Endodermal cell (in vitro differentiated cells): Measurements from ENCODE around the gene CASK. TPM values are rescaled to one million over a fixed set of nuclear protein-coding genes. Genes with fewer than 3 reads are reported as not detected.
"Not testable (repeated sequence)": the region's sequence is repeated elsewhere in the genome, so short reads cannot be mapped to it uniquely, and the experiment has no call there.

Experiments
- DNase-seq: peaks from one replicate; pipeline ENCODE4 v3.0.0-alpha.2; 2017
- H3K27ac ChIP-seq: 2 replicates; pipeline ENCODE4 v1.5.1; 2013; ENCODE audit warnings: mild to moderate bottlenecking, low read depth, low read length, moderate library complexity
- H3K27me3 ChIP-seq: 2 replicates; pipeline ENCODE4 v1.6.1; 2013; ENCODE audit warnings: mild to moderate bottlenecking, low read length, moderate library complexity; ENCODE audit not compliant: insufficient read depth, control insufficient read depth, poor library complexity, severe bottlenecking
- H3K36me3 ChIP-seq: 2 replicates; pipeline ENCODE4 v1.7.0; 2013; ENCODE audit warnings: mild to moderate bottlenecking, low read length, moderate library complexity; ENCODE audit not compliant: control insufficient read depth, insufficient read depth
- H3K4me1 ChIP-seq: one replicate; pipeline ENCODE4 v1.7.0; 2013; ENCODE audit warnings: low read length; ENCODE audit not compliant: control insufficient read depth, insufficient read depth
- H3K4me3 ChIP-seq: 2 replicates; pipeline ENCODE4 v1.5.1; 2013; ENCODE audit warnings: mild to moderate bottlenecking, low read length, moderate library complexity
- H3K9ac ChIP-seq: 2 replicates; pipeline ENCODE4 v1.6.1; 2013; ENCODE audit warnings: mild to moderate bottlenecking, low read length, moderate library complexity; ENCODE audit not compliant: poor library complexity, severe bottlenecking; ENCODE audit errors: extremely low read depth
- H3K9me3 ChIP-seq: 2 replicates; pipeline ENCODE4 v1.6.1; 2013; ENCODE audit warnings: mild to moderate bottlenecking, low read length, moderate library complexity; ENCODE audit not compliant: control insufficient read depth
- H3K27ac Mint-ChIP-seq: 2 replicates; pipeline ENCODE4 v1.8.0; 2020; ENCODE audit warnings: mixed read lengths
- H3K27me3 Mint-ChIP-seq: 2 replicates; pipeline ENCODE4 v1.8.0; 2021; ENCODE audit warnings: mild to moderate bottlenecking, mixed read lengths; ENCODE audit not compliant: insufficient read depth
- H3K36me3 Mint-ChIP-seq: 2 replicates; pipeline ENCODE4 v1.8.0; 2020; ENCODE audit warnings: low read depth, mixed read lengths
- H3K4me1 Mint-ChIP-seq: 2 replicates; pipeline ENCODE4 v1.8.0; 2020; ENCODE audit warnings: mixed read lengths
- H3K4me3 Mint-ChIP-seq: 2 replicates; pipeline ENCODE4 v1.8.0; 2020; ENCODE audit warnings: mild to moderate bottlenecking, moderate library complexity, mixed read lengths
- H3K9me3 Mint-ChIP-seq: 2 replicates; pipeline ENCODE4 v1.8.0; 2020; ENCODE audit warnings: mild to moderate bottlenecking, mixed read lengths
- CTCF ChIP-seq: fragments of 200-600 bp; sonication (generic); conservative IDR thresholded peaks from 2 replicates; pipeline ENCODE4 v1.5.0; 2021; ENCODE audit warnings: antibody characterized with exemption, mild to moderate bottlenecking
- WGBS, 2 experiments: methylation state at CpG; one replicate each; pipeline versions ENCODE4 v1.1.5 to v1.1.7; 2013; ENCODE audit warnings: missing lambda C conversion rate in 2 of 2, mixed read lengths in 1 of 2; ENCODE audit not compliant: insufficient coverage in 1 of 2, insufficient read length in 1 of 2; 5-methylcytosine and 5-hydroxymethylcytosine counted together
- total RNA-seq, 2 donors: library from RNA; stranded (reverse); fragmentation: NEBNext Ultra II Directional in 1 of 2; extraction: Animal tissue kit (Norgen Biotek cat#: 25700) in 1 of 2; gene quantifications; 2 replicates in 1 of 2; 3 replicates in 1 of 2; pipeline ENCODE4 v1.2.1, GENCODE V29; 2021

Gene CASK
- total RNA-seq, 2 donors from 2014 or later: 79.1 to 87.1 TPM

DNA sequence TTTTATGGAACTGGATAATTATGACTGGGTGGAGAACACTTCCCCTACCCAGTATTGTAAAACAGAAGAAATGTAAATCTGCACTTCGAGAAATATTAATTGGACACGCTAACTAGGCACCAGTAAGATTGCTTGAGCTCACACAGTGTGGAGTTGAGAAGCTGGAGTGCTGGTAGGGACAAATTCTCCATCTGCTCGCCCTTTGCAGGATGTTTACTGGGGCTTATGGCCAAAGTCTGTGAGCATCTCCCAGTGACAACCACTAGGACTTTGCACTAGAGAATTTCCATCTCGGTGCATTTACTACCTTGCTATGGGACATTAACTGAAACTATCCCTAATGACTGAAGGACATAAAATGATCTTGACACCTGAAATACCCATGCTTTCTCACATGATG, 268.3 kb downstream of the CASK start:
- Mint-ChIP-seq H3K27ac (no peak overlapping the region), H3K9me3 (peaks cover 61% of the 10 kb centered on the region), H3K4me1 (no peaks in the 10 kb centered on the region), H3K36me3 (peaks cover 56% of the 10 kb centered on the region), H3K4me3 (no peak overlapping the region), H3K27me3 (no peaks in the 10 kb centered on the region)
- H3K4me1 ChIP-seq: no peaks in the 10 kb centered on the region
- peaks cover 40% of the 10 kb centered on the region for H3K36me3 ChIP-seq
- H3K27me3 ChIP-seq: no peaks in the 10 kb centered on the region
- no peak for TF ChIP-seq CTCF
- no peak overlapping the region for H3K9ac ChIP-seq
- WGBS, 2 experiments: 97 to 100% methylated on average over 2 to 4 of the region's 4 CpGs
- H3K27ac ChIP-seq: no peak overlapping the region
- no peak overlapping the region for H3K4me3 ChIP-seq
- peaks cover 14% of the 10 kb centered on the region for H3K9me3 ChIP-seq
- DNase-seq: no peak

DNA sequence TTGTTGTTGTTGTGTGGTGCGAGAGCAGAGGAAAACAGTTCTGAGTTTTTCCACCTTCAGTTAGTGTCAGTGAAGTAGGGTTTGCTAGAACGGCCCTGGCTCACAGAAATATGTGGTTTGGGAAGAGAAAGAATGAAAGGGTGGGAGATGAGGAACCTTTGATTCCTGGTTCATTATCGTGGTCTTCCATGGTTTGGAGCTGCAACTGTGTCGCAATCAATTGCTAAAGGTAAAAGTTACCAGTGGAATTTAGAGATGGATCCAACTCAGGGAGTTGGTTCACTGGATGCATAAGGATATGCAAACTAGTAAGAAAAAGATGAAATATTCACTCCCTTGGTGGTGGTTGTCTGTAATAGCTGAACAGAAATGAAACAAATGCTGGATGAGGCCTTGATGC, 270.2 kb downstream of the CASK start:
- H3K9me3 Mint-ChIP-seq: peaks cover 66% of the 10 kb centered on the region
- no peak overlapping the region for H3K4me3 Mint-ChIP-seq
- TF ChIP-seq CTCF: no peak

DNA sequence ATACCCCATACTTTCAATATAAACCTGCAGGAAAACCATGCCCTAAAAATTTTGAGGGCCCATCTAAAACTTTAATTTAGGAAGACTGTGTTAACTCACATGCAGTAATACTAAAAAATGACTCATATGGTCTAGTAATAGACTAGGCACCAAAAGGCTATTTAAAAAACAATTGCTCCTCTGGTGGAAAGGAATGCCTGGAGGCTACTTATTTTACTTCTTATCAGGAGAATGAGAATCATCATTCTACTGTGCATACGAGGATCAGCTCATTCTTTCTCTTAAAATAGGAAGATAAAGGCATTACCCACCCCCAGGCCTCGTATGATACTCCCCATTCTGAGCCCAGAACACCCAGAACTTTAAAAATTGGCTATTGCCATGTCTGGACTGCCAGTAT, 277.2 kb downstream of the CASK start:
- H3K9ac ChIP-seq, H3K4me3 Mint-ChIP-seq, H3K4me3 ChIP-seq, H3K4me1 ChIP-seq, H3K4me1 Mint-ChIP-seq, DNase-seq, H3K27ac Mint-ChIP-seq, H3K27me3 ChIP-seq, H3K27ac ChIP-seq, H3K27me3 Mint-ChIP-seq: not testable (repeated sequence)
- Mint-ChIP-seq H3K36me3 (peaks cover 69% of the 10 kb centered on the region), H3K9me3 (peaks cover 81% of the 10 kb centered on the region)
- 85% methylated on average over 2 of the region's 2 CpGs; no CpG with 5 or more reads in 1 of the 2 experiments for WGBS, 2 experiments
- H3K36me3 ChIP-seq: peaks cover 12% of the 10 kb centered on the region
- peaks cover 49% of the 10 kb centered on the region for H3K9me3 ChIP-seq

More for the DNA sequence above, 270.2 kb downstream of the CASK start:
- Histone ChIP-seq H3K4me1 (no peaks in the 10 kb centered on the region), H3K4me3 (no peak overlapping the region), H3K27me3 (no peaks in the 10 kb centered on the region), H3K9ac (no peak overlapping the region), H3K36me3 (peaks cover 30% of the 10 kb centered on the region), H3K27ac (no peak overlapping the region), H3K9me3 (peaks cover 20% of the 10 kb centered on the region)
- Mint-ChIP-seq H3K4me1 (no peaks in the 10 kb centered on the region), H3K36me3 (peaks cover 55% of the 10 kb centered on the region), H3K27me3 (no peaks in the 10 kb centered on the region), H3K27ac (no peak overlapping the region)
- 95 to 100% methylated on average over 3 to 4 of the region's 4 CpGs for WGBS, 2 experiments
- DNase-seq: no peak

DNA sequence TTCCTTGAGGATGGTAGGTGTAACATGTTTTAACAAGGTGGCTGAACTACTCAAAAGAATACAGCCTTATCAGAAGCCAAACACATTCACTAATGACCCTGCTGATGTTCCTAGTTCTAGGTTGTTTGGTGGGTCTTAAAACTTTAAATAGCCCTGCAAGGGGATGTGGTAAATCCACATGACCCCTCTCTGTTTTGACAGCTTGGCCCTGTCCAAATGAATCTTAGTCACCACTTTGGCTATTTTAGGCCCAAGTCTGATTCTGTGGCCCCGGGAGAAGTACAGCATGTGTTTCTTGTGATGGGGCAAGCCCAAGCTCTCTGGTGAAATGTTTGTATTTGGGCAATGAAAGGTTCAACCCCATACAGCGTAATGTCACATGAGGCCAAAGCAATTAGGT, 289.1 kb downstream of the CASK start:
- no peak for DNase-seq
- Histone ChIP-seq H3K9me3 (peaks cover 1% of the 10 kb centered on the region), H3K4me3 (no peak overlapping the region), H3K9ac (no peak overlapping the region), H3K36me3 (peaks cover 11% of the 10 kb centered on the region), H3K27ac (no peak overlapping the region), H3K27me3 (no peaks in the 10 kb centered on the region), H3K4me1 (no peaks in the 10 kb centered on the region)
- H3K36me3 Mint-ChIP-seq: peaks cover 17% of the 10 kb centered on the region
- H3K27ac Mint-ChIP-seq: no peak overlapping the region
- H3K4me3 Mint-ChIP-seq: no peak overlapping the region
- WGBS, 2 experiments: 0 to 56% methylated on average over 1 to 2 of the region's 2 CpGs
- peaks cover 18% of the 10 kb centered on the region for H3K9me3 Mint-ChIP-seq
- no peaks in the 10 kb centered on the region for H3K27me3 Mint-ChIP-seq
- peaks cover 3% of the 10 kb centered on the region for H3K4me1 Mint-ChIP-seq
- TF ChIP-seq CTCF: no peak
